HG03442 (cell line): ENCODE results near the gene ZNF311.

Source experiments
- ATAC-seq: cut with Tn5 transposase; IDR thresholded peaks from one replicate; pipeline ENCODE4 v1.9.1; 2021; ENCODE audit warnings: mild to moderate bottlenecking, moderate library complexity; ENCODE audit not compliant: unreplicated experiment

ZNF311 gene

GRCh38 chr6:29005183-29005885, at the start of gene ZNF311:
TSS of gene ZNF311 (minus strand) at chr6:29005315. CDS start at chr6:29003954, 1,361 bp downstream.
- ATAC-seq: no peak

GRCh38 chr6:29051680-29052079, 46.6 kb upstream of the ZNF311 start:
- no peak for ATAC-seq

- no peak for ATAC-seq
These were observed 40.0 kb upstream of the ZNF311 start, which contains the start of gene OR2W1 for GRCh38 chr6:29045075-29045474. TSS of gene OR2W1 (minus strand) at chr6:29045175. CDS start at chr6:29045175, 0 bp downstream.

- no peak for ATAC-seq
These were observed 30.8 kb upstream of the ZNF311 start for GRCh38 chr6:29035951-29036350.

GRCh38 chr6:29028821-29029220, 23.7 kb upstream of the ZNF311 start:
- ATAC-seq: no peak

- ATAC-seq: no peak
These were observed 20.9 kb upstream of the ZNF311 start for GRCh38 chr6:29025927-29026585.

- no peak for ATAC-seq
These were observed 16.3 kb upstream of the ZNF311 start for GRCh38 chr6:29021434-29021833.

- no peak for ATAC-seq
These were observed 14.5 kb upstream of the ZNF311 start for GRCh38 chr6:29019629-29020028.

GRCh38 chr6:29017428-29017802, 12.3 kb upstream of the ZNF311 start:
- no peak for ATAC-seq

- no peak for ATAC-seq
These were observed 11.7 kb upstream of the ZNF311 start for GRCh38 chr6:29016559-29017427.

GRCh38 chr6:29014729-29015608, 9.9 kb upstream of the ZNF311 start:
- no peak for ATAC-seq

- no peak for ATAC-seq
These were observed 6.2 kb upstream of the ZNF311 start for GRCh38 chr6:29011276-29011734.

GRCh38 chr6:29009358-29009757, 4.2 kb upstream of the ZNF311 start:
- ATAC-seq: no peak

- no peak for ATAC-seq
These were observed 3.0 kb upstream of the ZNF311 start for GRCh38 chr6:29008089-29008488.

- ATAC-seq: no peak
These were observed 8.1 kb downstream of the ZNF311 start for GRCh38 chr6:28996844-28997510.

GRCh38 chr6:28995093-28995650, 9.9 kb downstream of the ZNF311 start:
- no peak for ATAC-seq

- peak; percentile 61 for ATAC-seq
These were observed 16.4 kb downstream of the ZNF311 start for GRCh38 chr6:28988536-28989311.

- no peak for ATAC-seq
These were observed 19.5 kb downstream of the ZNF311 start for GRCh38 chr6:28985462-28986164.
